Kidney tubule cell (primary cell): ENCODE results near the gene SLC41A3.
"Not testable (repeated sequence)": the region's sequence is repeated elsewhere in the genome, so short reads cannot be mapped to it uniquely, and the experiment has no call there.

ENCODE experiments used
- DNase-seq: peaks from one replicate; pipeline ENCODE4 v3.0.0-alpha.2; 2018; ENCODE audit warnings: low spot score

The SLC41A3 gene

GRCh38 chr3:126082362-126083137 is 1.4 kb downstream of the SLC41A3 start:
- DNase-seq: no peak

DNA sequence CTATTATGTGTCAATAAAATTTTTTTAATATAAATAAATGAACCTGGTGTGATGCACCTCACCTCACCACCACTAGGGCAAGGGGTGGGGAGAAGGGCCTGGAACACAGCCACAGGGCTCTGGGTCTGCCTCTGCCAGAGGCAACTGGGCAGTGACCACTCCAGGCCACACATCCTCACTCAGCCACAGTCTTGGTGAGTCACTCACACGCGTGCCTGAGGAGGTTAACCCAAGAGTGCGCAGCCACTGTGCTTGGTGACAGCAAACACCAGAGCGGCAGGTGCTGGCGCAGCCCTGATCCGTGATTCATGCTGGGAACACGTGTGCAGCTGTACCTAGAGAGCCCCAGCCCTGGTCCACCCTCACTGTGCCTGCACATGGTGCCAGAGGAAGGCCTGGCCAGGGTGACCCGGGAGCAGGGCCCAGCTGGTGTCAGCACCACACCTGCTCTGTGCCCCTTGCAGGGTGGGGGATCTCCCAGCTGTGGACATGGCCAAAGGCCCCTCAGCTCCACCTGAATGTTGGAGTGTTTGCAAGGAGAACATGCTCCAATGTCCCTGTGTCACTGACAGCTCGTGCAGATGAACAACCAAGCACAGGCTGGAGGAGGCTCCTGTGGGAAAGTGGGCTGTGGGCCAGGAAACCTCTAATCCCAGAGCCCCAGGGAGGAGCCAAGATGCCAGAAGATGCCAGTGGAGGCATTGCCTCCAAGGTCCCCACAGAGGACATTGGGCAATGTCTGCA is 2.1 kb downstream of the SLC41A3 start:
- peak; percentile 84 for DNase-seq

- no peak for DNase-seq
These were observed 3.0 kb downstream of the SLC41A3 start for GRCh38 chr3:126080970-126081369.

DNA sequence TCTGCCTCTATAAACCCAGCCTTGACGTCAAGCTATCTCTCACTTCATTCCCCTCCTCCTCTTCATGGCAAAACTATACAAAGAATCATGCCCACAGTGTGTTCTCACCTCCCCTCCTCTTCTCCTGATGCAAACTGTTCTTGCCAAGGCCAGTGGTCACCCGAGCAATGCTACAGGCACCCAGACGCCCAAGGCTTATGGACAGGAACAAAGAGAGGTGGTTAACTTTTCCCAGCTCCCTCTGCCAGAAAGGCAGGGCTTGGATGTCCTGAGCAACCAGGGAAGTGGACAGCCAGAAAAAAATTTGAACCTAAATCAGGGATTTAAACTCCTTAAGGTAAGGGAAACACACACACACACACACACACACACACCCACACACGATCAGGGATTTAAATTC is 5.1 kb downstream of the SLC41A3 start:
- no peak for DNase-seq

- DNase-seq: no peak
These were observed 6.2 kb downstream of the SLC41A3 start for GRCh38 chr3:126077754-126078153.

DNA sequence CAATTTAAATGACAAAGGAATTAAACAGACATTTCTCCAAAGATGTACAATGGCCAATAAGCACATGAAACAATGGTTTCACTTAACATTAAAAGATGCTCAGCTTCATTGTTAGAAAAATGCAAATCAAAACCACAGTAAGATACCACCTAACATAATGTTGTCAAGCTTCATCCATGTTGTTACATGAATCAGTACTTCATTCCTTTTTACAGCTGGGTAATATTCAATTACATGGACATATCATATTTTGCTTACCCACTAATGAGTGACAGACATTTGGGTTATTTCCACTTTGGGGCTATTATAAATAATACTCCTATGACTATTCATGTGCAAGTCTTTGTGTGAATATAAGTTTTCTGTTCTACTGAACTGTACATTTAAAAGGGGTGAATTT is 7.8 kb downstream of the SLC41A3 start:
- DNase-seq: no peak

GRCh38 chr3:126070146-126070545 is 13.8 kb downstream of the SLC41A3 start:
- DNase-seq: no peak

GRCh38 chr3:126067959-126068358 is 16.0 kb downstream of the SLC41A3 start:
- DNase-seq: no peak

GRCh38 chr3:126066676-126067075 is 17.2 kb downstream of the SLC41A3 start:
- not testable (repeated sequence) for DNase-seq

DNA sequence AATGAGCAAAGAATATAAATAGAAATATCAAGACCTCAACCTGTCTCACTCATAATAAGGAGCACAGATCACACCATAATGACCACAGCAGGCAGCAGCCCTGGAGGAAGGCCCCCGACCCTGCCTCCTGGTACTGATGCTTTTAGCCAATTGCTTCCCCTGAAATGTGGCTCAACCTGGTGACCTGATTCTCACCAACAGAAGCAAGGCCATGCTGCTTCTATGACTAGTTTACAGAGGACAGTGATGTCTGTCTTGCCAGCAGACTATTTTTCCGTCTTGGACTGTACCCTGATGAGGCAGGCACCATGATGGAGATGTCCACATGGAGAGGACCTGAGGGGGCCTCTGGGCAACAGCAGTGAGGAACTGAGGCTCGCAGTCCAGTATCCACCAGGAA is 18.0 kb downstream of the SLC41A3 start:
- DNase-seq: no peak

DNA sequence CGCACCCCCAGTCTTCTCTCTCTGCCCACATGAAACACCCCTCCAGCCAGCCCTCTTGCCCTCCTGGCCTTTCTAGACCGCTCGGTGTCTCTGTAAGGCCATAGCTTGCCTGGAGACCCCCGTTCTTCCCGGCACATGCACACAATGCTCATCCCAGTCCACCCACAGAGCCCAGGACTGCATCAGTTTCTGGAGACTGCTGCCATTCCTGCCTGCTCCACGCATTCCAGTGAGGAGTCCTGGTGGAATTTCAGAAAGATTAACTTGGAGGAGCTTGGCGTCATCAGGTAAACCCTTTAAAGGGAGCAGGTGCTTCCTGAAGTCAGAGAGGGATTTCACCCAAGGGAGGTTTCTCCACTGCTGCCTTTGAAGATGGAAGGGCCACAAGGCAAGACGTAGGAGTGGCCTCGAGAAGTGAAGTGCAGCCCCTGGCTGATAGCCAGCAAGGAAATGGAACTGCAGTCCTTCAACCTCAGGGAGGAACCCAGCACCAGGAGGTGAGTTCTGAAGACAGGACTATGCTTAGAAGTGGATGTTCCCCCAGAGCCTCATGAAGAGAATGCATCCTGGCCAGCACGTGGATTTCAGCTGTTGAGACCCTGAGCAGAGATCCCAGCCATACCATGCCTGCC is 19.2 kb downstream of the SLC41A3 start:
- DNase-seq: peak; percentile 6

- no peak for DNase-seq
These were observed 20.5 kb downstream of the SLC41A3 start for GRCh38 chr3:126063358-126063965.

- no peak for DNase-seq
These were observed 22.5 kb downstream of the SLC41A3 start for GRCh38 chr3:126061301-126062032.

- DNase-seq: no peak
These were observed 23.2 kb downstream of the SLC41A3 start for GRCh38 chr3:126060613-126061145.

- no peak for DNase-seq
These were observed 25.3 kb downstream of the SLC41A3 start for GRCh38 chr3:126058666-126059065.

GRCh38 chr3:126057936-126058335 is 26.0 kb downstream of the SLC41A3 start:
- DNase-seq: no peak

GRCh38 chr3:126057501-126057819 is 26.5 kb downstream of the SLC41A3 start:
- no peak for DNase-seq

DNA sequence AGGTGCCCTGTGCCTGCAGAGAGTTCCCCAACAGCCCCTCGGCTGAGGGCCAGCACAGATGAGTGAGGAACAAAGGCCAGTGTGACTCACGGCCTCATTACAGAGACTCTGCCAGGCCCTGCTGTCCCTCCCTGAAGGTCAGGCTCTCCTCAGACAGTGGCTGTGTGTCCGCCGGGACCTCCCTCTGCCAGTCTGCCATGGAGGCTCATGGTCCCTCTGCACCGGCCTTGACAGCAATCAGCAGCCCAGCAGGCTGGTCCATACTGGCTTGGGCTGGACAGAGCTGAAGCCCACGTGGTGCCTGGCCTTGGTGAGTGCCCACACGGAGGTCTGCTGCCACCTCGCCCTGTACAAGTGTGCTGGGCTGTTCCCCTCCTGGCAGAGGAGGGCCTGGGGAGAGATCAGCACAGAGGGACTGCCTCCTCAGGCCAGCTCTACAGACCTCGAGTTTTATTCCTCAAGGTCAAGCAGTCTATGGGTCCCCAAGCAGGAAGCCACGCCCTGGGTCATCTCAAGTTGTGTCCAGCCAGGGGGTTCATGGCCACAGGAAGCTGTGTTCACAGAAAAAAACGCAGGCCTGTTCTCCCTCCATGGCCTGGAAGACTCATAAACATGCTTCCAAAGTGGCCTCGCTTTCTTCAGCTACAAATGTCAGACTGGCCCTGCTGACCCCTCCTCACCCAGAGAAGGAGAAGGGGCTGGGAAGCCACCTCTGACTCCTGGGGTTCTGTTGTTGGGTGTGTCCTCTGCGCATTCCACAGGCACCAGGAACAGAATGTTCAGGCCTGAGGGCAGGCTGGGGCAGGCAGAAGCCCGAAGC is 27.0 kb downstream of the SLC41A3 start:
- DNase-seq: peak; percentile 20

- no peak for DNase-seq
These were observed 27.8 kb downstream of the SLC41A3 start for GRCh38 chr3:126056088-126056487.

- DNase-seq: no peak
These were observed 29.1 kb downstream of the SLC41A3 start for GRCh38 chr3:126054870-126055269.
